ENCODE results near the gene EIF3D. TPM values are rescaled to one million over a fixed set of nuclear protein-coding genes. Genes with fewer than 3 reads are reported as not detected.

EIF3D gene
- total RNA-seq, 1 donor from 2014 or later, result 164 TPM

GRCh38 chr22:36562261-36562835, 33.4 kb upstream of the EIF3D start:
- no peak overlapping the region for H3K4me3 Mint-ChIP-seq (ENCODE audit: low read depth)
- no peak overlapping the region for H3K27ac Mint-ChIP-seq
- H3K36me3 Mint-ChIP-seq (ENCODE audit: insufficient read depth), result no peaks in the 10 kb centered on the region

GRCh38 chr22:36561291-36561811, 32.4 kb upstream of the EIF3D start:
- H3K4me1 Mint-ChIP-seq (ENCODE audit: low read depth), result no peaks in the 10 kb centered on the region
- H3K27me3 Mint-ChIP-seq, result peaks cover 7% of the 10 kb centered on the region
- TF ChIP-seq, protein P1, sequence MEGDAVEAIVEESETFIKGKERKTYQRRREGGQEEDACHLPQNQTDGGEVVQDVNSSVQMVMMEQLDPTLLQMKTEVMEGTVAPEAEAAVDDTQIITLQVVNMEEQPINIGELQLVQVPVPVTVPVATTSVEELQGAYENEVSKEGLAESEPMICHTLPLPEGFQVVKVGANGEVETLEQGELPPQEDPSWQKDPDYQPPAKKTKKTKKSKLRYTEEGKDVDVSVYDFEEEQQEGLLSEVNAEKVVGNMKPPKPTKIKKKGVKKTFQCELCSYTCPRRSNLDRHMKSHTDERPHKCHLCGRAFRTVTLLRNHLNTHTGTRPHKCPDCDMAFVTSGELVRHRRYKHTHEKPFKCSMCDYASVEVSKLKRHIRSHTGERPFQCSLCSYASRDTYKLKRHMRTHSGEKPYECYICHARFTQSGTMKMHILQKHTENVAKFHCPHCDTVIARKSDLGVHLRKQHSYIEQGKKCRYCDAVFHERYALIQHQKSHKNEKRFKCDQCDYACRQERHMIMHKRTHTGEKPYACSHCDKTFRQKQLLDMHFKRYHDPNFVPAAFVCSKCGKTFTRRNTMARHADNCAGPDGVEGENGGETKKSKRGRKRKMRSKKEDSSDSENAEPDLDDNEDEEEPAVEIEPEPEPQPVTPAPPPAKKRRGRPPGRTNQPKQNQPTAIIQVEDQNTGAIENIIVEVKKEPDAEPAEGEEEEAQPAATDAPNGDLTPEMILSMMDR (IDR thresholded peaks at IDR 0.05; ENCODE audit: unreplicated experiment), result no peak
- H3K4me3 Mint-ChIP-seq (ENCODE audit: low read depth), result no peak overlapping the region
- no peaks in the 10 kb centered on the region for H3K9me3 Mint-ChIP-seq (ENCODE audit: low read depth)
- DNase-seq (ENCODE audit: low spot score, unreplicated experiment), result no peak
- no peak overlapping the region for H3K27ac Mint-ChIP-seq
- no peaks in the 10 kb centered on the region for H3K36me3 Mint-ChIP-seq (ENCODE audit: insufficient read depth)

More at GRCh38 chr22:36562261-36562835, 33.4 kb upstream of the EIF3D start:
- Mint-ChIP-seq H3K4me1 (ENCODE audit: low read depth) (peaks cover 2% of the 10 kb centered on the region), H3K27me3 (peaks cover 7% of the 10 kb centered on the region), H3K9me3 (ENCODE audit: low read depth) (no peaks in the 10 kb centered on the region)
- DNase-seq (ENCODE audit: low spot score, unreplicated experiment), result no peak
- TF ChIP-seq, protein P1 (IDR thresholded peaks at IDR 0.05; ENCODE audit: unreplicated experiment), result no peak

GRCh38 chr22:36560001-36560400, 31.0 kb upstream of the EIF3D start:
- TF ChIP-seq, protein P1 (IDR thresholded peaks at IDR 0.05; ENCODE audit: unreplicated experiment), result no peak
- Mint-ChIP-seq H3K27ac (no peak overlapping the region), H3K36me3 (ENCODE audit: insufficient read depth) (no peaks in the 10 kb centered on the region), H3K9me3 (ENCODE audit: low read depth) (no peaks in the 10 kb centered on the region), H3K27me3 (peaks cover 9% of the 10 kb centered on the region), H3K4me3 (ENCODE audit: low read depth) (no peak overlapping the region), H3K4me1 (ENCODE audit: low read depth) (no peaks in the 10 kb centered on the region)
- no peak for DNase-seq (ENCODE audit: low spot score, unreplicated experiment)

- Mint-ChIP-seq H3K27ac (no peak overlapping the region), H3K9me3 (ENCODE audit: low read depth) (no peaks in the 10 kb centered on the region), H3K36me3 (ENCODE audit: insufficient read depth) (no peaks in the 10 kb centered on the region), H3K4me3 (ENCODE audit: low read depth) (no peak overlapping the region), H3K4me1 (ENCODE audit: low read depth) (no peaks in the 10 kb centered on the region), H3K27me3 (peaks cover 20% of the 10 kb centered on the region)
- TF ChIP-seq, protein P1 (IDR thresholded peaks at IDR 0.05; ENCODE audit: unreplicated experiment), result no peak
- DNase-seq (ENCODE audit: low spot score, unreplicated experiment), result no peak
Measured at GRCh38 chr22:36554098-36554497, 25.1 kb upstream of the EIF3D start.

- no peaks in the 10 kb centered on the region for H3K4me1 Mint-ChIP-seq (ENCODE audit: low read depth)
- peaks cover 26% of the 10 kb centered on the region for H3K27me3 Mint-ChIP-seq
- H3K4me3 Mint-ChIP-seq (ENCODE audit: low read depth), result no peak overlapping the region
- no peak overlapping the region for H3K27ac Mint-ChIP-seq
- H3K36me3 Mint-ChIP-seq (ENCODE audit: insufficient read depth), result no peaks in the 10 kb centered on the region
- TF ChIP-seq, protein P1 (IDR thresholded peaks at IDR 0.05; ENCODE audit: unreplicated experiment), result no peak
- H3K9me3 Mint-ChIP-seq (ENCODE audit: low read depth), result no peaks in the 10 kb centered on the region
- no peak for DNase-seq (ENCODE audit: low spot score, unreplicated experiment)
Measured at GRCh38 chr22:36552289-36552688, 23.3 kb upstream of the EIF3D start.

Data from progenitor cell of endocrine pancreas (in vitro differentiated cells).